ENCODE measurements around the gene MYMX. TPM values are rescaled to one million over a fixed set of nuclear protein-coding genes. Genes with fewer than 3 reads are reported as not detected.

Gene MYMX
- total RNA-seq, 2 experiments from 2014 or later, result not detected

DNA sequence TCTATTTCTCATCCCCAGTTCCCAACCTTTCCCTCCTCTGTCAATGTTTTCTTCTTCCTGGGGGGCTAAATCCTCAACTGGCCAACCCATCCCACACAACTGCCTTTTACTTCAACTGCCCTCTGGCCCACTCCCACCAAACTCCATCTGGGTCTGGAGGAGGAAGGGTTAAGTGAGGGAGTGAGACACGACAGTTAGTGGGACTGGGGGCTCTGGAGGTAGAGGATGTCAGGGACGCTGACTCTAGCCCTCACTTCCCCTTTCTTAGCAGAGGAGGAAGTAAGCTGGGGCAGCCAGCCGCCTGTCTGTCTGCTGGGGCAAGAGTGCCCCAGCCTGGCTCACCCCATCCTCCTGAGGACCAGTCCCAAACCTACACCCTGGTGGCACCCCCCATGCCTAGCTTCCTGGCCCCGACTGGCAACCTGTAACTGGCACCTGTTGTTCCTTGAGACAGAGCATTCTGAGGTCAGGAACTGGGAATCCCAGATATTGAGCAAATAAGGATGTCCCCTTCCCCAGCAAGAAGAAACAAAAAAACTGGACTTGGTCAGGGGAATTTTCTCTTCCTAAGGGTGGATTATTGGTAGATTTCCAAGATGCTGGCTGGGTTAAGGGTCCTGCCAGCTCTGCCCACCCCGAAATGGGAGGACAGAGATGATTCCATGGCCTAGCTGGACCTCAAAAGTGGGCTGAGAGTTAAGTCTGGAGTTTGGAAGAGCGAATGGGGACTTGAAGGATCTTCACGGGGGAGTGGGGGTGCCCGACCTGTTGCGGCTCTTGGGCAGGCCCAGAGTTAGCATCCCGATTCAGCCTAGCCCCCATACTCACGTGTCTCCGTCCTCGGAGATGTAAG, 47.7 kb downstream of the MYMX start:
- peaks cover 29% of the 10 kb centered on the region for H3K36me3 ChIP-seq (ENCODE audit: insufficient read depth, low read length)
- peaks cover 47% of the 10 kb centered on the region for H3K4me1 ChIP-seq (ENCODE audit: insufficient read depth, low read length)
- ChIA-PET CTCF (interaction anchor here (0.7 to 1.5 kb wide), 8 partner anchors 8 to 92 kb away, joined by 3 to 9 read pairs (median 4); partner anchors contain the start of genes AARS2, HSP90AB1 and SLC29A1), POLR2A (interaction anchor here (1.0 to 2.0 kb wide), 7 partner anchors 8 to 123 kb away, joined by 3 to 35 read pairs (median 5); partner anchors contain the start of genes AARS2, CDC5L and HSP90AB1)
- DNase-seq (peak in 7 of 14 experiments; percentile 21 to 77 (median 48)), ATAC-seq (ENCODE audit: poor library complexity) (peak; percentile 6)
- H3K27me3 ChIP-seq (ENCODE audit: control insufficient read depth in 1 of 2, insufficient read depth in 2 of 2, low read length in 2 of 2), result peaks cover 8 to 13% of the 10 kb centered on the region in 2 experiments
- Mint-ChIP-seq H3K4me3 (peak overlapping the region; percentile 97), H3K4me1 (ENCODE audit: low read depth) (peaks cover 55% of the 10 kb centered on the region), H3K36me3 (ENCODE audit: low read depth) (peaks cover 33% of the 10 kb centered on the region), H3K27ac (peak overlapping the region; percentile 84), H3K9me3 (no peaks in the 10 kb centered on the region), H3K27me3 (peaks cover 14% of the 10 kb centered on the region)
- peak overlapping the region; percentile 99 for H3K4me3 ChIP-seq (ENCODE audit: low read length)
- TF ChIP-seq, protein P1, sequence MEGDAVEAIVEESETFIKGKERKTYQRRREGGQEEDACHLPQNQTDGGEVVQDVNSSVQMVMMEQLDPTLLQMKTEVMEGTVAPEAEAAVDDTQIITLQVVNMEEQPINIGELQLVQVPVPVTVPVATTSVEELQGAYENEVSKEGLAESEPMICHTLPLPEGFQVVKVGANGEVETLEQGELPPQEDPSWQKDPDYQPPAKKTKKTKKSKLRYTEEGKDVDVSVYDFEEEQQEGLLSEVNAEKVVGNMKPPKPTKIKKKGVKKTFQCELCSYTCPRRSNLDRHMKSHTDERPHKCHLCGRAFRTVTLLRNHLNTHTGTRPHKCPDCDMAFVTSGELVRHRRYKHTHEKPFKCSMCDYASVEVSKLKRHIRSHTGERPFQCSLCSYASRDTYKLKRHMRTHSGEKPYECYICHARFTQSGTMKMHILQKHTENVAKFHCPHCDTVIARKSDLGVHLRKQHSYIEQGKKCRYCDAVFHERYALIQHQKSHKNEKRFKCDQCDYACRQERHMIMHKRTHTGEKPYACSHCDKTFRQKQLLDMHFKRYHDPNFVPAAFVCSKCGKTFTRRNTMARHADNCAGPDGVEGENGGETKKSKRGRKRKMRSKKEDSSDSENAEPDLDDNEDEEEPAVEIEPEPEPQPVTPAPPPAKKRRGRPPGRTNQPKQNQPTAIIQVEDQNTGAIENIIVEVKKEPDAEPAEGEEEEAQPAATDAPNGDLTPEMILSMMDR (IDR thresholded peaks at IDR 0.05), result no peak
- H3K9me3 ChIP-seq (ENCODE audit: control insufficient read depth in 1 of 2, insufficient read depth in 1 of 2, low read length in 2 of 2), result no peaks in the 10 kb centered on the region
- intact Hi-C loops (cut with DNase I, micrococcal nuclease), result loop anchor here (1.0 to 10.0 kb wide), 8 partner anchors 8 to 1113 kb away; partner anchors contain the start of genes HSP90AB1 (in 2 of the 2), CDC5L (in 1 of the 2), POLH (in 1 of the 2) and SUPT3H (in 1 of the 2)
- H3K27ac ChIP-seq (ENCODE audit: low read depth in 1 of 2, low read length in 2 of 2), result peak overlapping the region; percentile 93

DNA sequence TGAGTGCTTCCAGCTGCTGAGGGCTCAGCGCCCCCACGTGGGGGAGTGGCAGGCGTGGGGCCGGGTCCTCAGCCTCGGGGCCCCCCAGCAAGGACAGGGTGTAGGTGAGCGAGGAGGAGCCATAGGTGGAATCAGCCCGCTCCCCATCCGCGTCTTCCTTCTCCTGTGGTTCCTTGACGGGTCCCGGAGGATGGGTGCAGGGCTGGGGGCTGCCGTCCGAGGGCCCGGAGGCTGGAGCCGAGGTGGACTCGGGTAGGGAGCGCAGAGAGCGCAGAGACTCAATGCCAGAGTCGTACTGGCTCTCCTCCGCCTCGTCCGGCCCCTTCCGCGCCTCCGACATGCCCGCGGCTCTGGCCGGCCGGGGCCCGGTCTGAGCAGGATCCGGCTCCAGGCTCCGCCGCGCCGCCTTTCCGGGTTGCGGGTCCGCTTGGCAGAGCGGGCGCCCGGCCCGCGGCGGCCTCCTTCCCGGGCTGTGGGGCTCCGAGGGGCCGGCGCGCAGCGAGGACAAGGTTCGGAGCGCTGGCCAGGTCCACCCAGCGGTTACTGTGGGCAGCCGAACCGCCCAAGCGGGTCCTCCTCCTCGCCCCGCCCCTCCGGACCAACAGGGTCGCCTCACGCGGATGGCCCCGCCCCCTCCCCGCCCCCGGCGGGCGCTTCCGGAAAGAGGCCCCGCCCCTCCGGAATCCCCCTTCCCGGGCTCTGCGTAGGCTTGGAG, 48.4 kb downstream of the MYMX start, which contains the start of gene NFKBIE:
NFKBIE (minus strand) TSS at position 545 of the 715 bp plus-strand sequence; CDS start at position 340, 205 bp downstream.
- ChIA-PET POLR2A (interaction anchor here (1.0 to 2.0 kb wide), 6 partner anchors 9 to 48 kb away, joined by 4 to 35 read pairs (median 6); partner anchors contain the start of genes AARS2 and HSP90AB1), CTCF (interaction anchor here (0.7 to 1.5 kb wide), 8 partner anchors 9 to 92 kb away, joined by 3 to 9 read pairs (median 4); partner anchors contain the start of genes AARS2, HSP90AB1 and SLC29A1)
- Mint-ChIP-seq H3K27me3 (peaks cover 22% of the 10 kb centered on the region), H3K36me3 (ENCODE audit: low read depth) (peaks cover 32% of the 10 kb centered on the region), H3K4me1 (ENCODE audit: low read depth) (peaks cover 62% of the 10 kb centered on the region), H3K27ac (peak within 1 kb of the TSS; percentile 84), H3K9me3 (no peaks in the 10 kb centered on the region), H3K4me3 (peak within 1 kb of the TSS; percentile 97)
- H3K9me3 ChIP-seq (ENCODE audit: control insufficient read depth in 1 of 2, insufficient read depth in 1 of 2, low read length in 2 of 2), result no peaks in the 10 kb centered on the region
- peaks cover 51% of the 10 kb centered on the region for H3K4me1 ChIP-seq (ENCODE audit: insufficient read depth, low read length)
- ATAC-seq (ENCODE audit: poor library complexity) (peak; percentile 79), DNase-seq (peak; percentile 87 to 97 (median 94))
- peaks cover 22% of the 10 kb centered on the region for H3K36me3 ChIP-seq (ENCODE audit: insufficient read depth, low read length)
- peak within 1 kb of the TSS; percentile 93 for H3K27ac ChIP-seq (ENCODE audit: low read depth in 1 of 2, low read length in 2 of 2)
- H3K27me3 ChIP-seq (ENCODE audit: control insufficient read depth in 1 of 2, insufficient read depth in 2 of 2, low read length in 2 of 2), result peaks cover 16 to 21% of the 10 kb centered on the region in 2 experiments
- H3K4me3 ChIP-seq (ENCODE audit: low read length), result peak within 1 kb of the TSS; percentile 99
- intact Hi-C loops (cut with DNase I, micrococcal nuclease), result loop anchor here (1.0 to 10.0 kb wide), 7 partner anchors 9 to 690 kb away; partner anchors contain the start of genes HSP90AB1 (in 2 of the 2), CDC5L (in 1 of the 2), POLH (in 1 of the 2) and XPO5 (in 1 of the 2)
- TF ChIP-seq, protein P1 (IDR thresholded peaks at IDR 0.05), result peak; percentile 67

All from CD4-positive, alpha-beta T cell (primary cell).